IMR-90 (cell line): ENCODE results near the gene EPB41L1. TPM values are rescaled to one million over a fixed set of nuclear protein-coding genes. Genes with fewer than 3 reads are reported as not detected.

ENCODE experiments used
- ATAC-seq: fragments of 200-7000 bp; cut with Tn5 transposase; 2 replicates; pipeline ENCODE4 v1.9.1; 2020; ENCODE audit warnings: low read depth, mild to moderate bottlenecking, moderate library complexity
- BruUV-seq: library from RNA; stranded (reverse); fragments of 400-500 nt; replicated peaks from 2 replicates; lab custom pipeline; 2021; lab: Mats Ljungman, UMichigan
- CTCF ChIA-PET: fragments of 300-600 bp; formaldehyde crosslinking; extraction: SDS; loops from one replicate; lab custom pipeline; 2021; ENCODE audit warnings: antibody characterized with exemption; lab: Yijun Ruan, JAX
- POLR2A ChIA-PET: fragments of 300-600 bp; sonication (Branson Sonifier 250); formaldehyde crosslinking; loops from one replicate; lab custom pipeline; 2022; ENCODE audit warnings: antibody characterized with exemption; ENCODE audit not compliant: unreplicated experiment; lab: Charles Lee
- DNase-seq: peaks from one replicate; pipeline ENCODE4 v3.0.0; 2013
- H2AFZ ChIP-seq: replicated peaks from 2 replicates; pipeline ENCODE3; 2013; ENCODE audit warnings: low read length, mild to moderate bottlenecking; ENCODE audit not compliant: poor library complexity
- H2AK5ac ChIP-seq: 2 replicates; pipeline ENCODE4 v1.6.1; 2013; ENCODE audit warnings: low read depth, low read length, inconsistent platforms
- H2AK9ac ChIP-seq: replicated peaks from 2 replicates; pipeline ENCODE3; 2013; ENCODE audit warnings: mild to moderate bottlenecking, low read depth, low read length, moderate library complexity; ENCODE audit not compliant: poor library complexity
- H2BK120ac ChIP-seq: 2 replicates; pipeline ENCODE4 v1.6.1; 2013; ENCODE audit warnings: low read depth, low read length, inconsistent platforms
- H2BK15ac ChIP-seq: 3 replicates; pipeline ENCODE4 v1.6.1; 2013; ENCODE audit warnings: low read depth, low read length, inconsistent platforms
- H2BK20ac ChIP-seq: 2 replicates; pipeline ENCODE4 v1.6.1; 2013; ENCODE audit warnings: low read depth, mild to moderate bottlenecking, inconsistent platforms, low read length, moderate library complexity
- H2BK5ac ChIP-seq: 2 replicates; pipeline ENCODE4 v1.6.1; 2013; ENCODE audit warnings: mild to moderate bottlenecking, low read depth, low read length, inconsistent platforms; ENCODE audit not compliant: poor library complexity, severe bottlenecking
- H3K14ac ChIP-seq: replicated peaks from 2 replicates; pipeline ENCODE4 v1.6.1; 2013; ENCODE audit warnings: low read depth, low read length, inconsistent platforms
- H3K18ac ChIP-seq: 2 replicates; pipeline ENCODE4 v1.6.1; 2013; ENCODE audit warnings: low read depth, low read length, control low read depth
- H3K23ac ChIP-seq: 2 replicates; pipeline ENCODE4 v1.6.1; 2013; ENCODE audit warnings: low read depth, low read length, inconsistent platforms
- H3K27ac ChIP-seq: 2 replicates; pipeline ENCODE4 v1.5.1; 2013; ENCODE audit warnings: mild to moderate bottlenecking, control low read depth, low read length; ENCODE audit not compliant: insufficient read depth
- H3K27me3 ChIP-seq: 2 replicates; pipeline ENCODE4 v1.6.1; 2013; ENCODE audit warnings: low read length; ENCODE audit not compliant: control insufficient read depth, insufficient read depth
- H3K36me3 ChIP-seq: 2 replicates; pipeline ENCODE4 v1.6.1; 2013; ENCODE audit warnings: low read length, mixed read lengths; ENCODE audit not compliant: control insufficient read depth, insufficient read depth
- H3K4ac ChIP-seq: 2 replicates; pipeline ENCODE4 v1.6.1; 2013; ENCODE audit warnings: low read depth, low read length, inconsistent platforms
- H3K4me1 ChIP-seq: 2 replicates; pipeline ENCODE4 v1.6.1; 2013; ENCODE audit warnings: low read length, mixed read lengths; ENCODE audit not compliant: control insufficient read depth, insufficient read depth
- H3K4me2 ChIP-seq: 2 replicates; pipeline ENCODE4 v1.6.1; 2013; ENCODE audit warnings: low read depth, mild to moderate bottlenecking, control low read depth, low read length, moderate library complexity
- H3K4me3 ChIP-seq: 2 replicates; pipeline ENCODE4 v1.5.1; 2013; ENCODE audit warnings: low read depth, mild to moderate bottlenecking, control low read depth, low read length, moderate library complexity; ENCODE audit not compliant: insufficient read depth
- H3K56ac ChIP-seq: 2 replicates; pipeline ENCODE4 v1.6.1; 2013; ENCODE audit warnings: low read length, inconsistent platforms; ENCODE audit not compliant: insufficient read depth; ENCODE audit errors: extremely low read depth
- H3K79me1 ChIP-seq, 2 experiments: 2 replicates each; pipeline ENCODE4 v1.6.1; 2013; ENCODE audit warnings: low read length in 2 of 2, inconsistent platforms in 1 of 2, low read depth in 1 of 2
- H3K9ac ChIP-seq: 2 replicates; pipeline ENCODE4 v1.6.1; 2013; ENCODE audit warnings: low read depth, low read length, control low read depth
- H3K9me1 ChIP-seq: 2 replicates; pipeline ENCODE4 v1.6.1; 2013; ENCODE audit warnings: low read length, inconsistent platforms; ENCODE audit not compliant: insufficient read depth
- H3K9me3 ChIP-seq: 2 replicates; pipeline ENCODE4 v1.6.1; 2013; ENCODE audit warnings: low read length; ENCODE audit not compliant: control insufficient read depth, insufficient read depth
- H4K20me1 ChIP-seq: 2 replicates; pipeline ENCODE4 v1.6.1; 2013; ENCODE audit warnings: low read length, inconsistent platforms; ENCODE audit not compliant: insufficient read depth
- H4K5ac ChIP-seq: 2 replicates; pipeline ENCODE4 v1.6.1; 2013; ENCODE audit warnings: mild to moderate bottlenecking, low read depth, low read length, control low read depth
- H4K8ac ChIP-seq, 2 experiments: 2 replicates each; pipeline ENCODE4 v1.6.1; 2013; ENCODE audit warnings: low read depth in 2 of 2, low read length in 2 of 2, control low read depth in 1 of 2, inconsistent platforms in 1 of 2
- H4K91ac ChIP-seq: 2 replicates; pipeline ENCODE4 v1.6.1; 2013; ENCODE audit warnings: low read depth, low read length, inconsistent platforms; ENCODE audit not compliant: insufficient read depth
- BHLHE40 ChIP-seq: fragments of 150-350 bp; IDR thresholded peaks from 2 replicates; pipeline ENCODE4 v1.6.1; 2016; ENCODE audit warnings: mild to moderate bottlenecking, low read depth, low read length
- CEBPB ChIP-seq: IDR thresholded peaks from 2 replicates; pipeline ENCODE4 v1.6.1; 2012; ENCODE audit warnings: low read depth, low read length, improper control_type of control experiment
- CHD1 ChIP-seq: IDR thresholded peaks from 2 replicates; pipeline ENCODE4 v1.6.1; 2012; ENCODE audit warnings: low read depth, low read length, improper control_type of control experiment
- FOS ChIP-seq: fragments of 150-350 bp; IDR thresholded peaks from 2 replicates; pipeline ENCODE4 v1.6.1; 2016; ENCODE audit warnings: low read depth, low read length
- MAFK ChIP-seq: IDR thresholded peaks from 2 replicates; pipeline ENCODE4 v1.6.1; 2012; ENCODE audit warnings: low read depth, low read length, improper control_type of control experiment
- MAZ ChIP-seq: IDR thresholded peaks from 2 replicates; pipeline ENCODE4 v1.6.1; 2012; ENCODE audit warnings: low read depth, mild to moderate bottlenecking, low read length, improper control_type of control experiment, moderate library complexity, borderline replicate concordance
- MXI1 ChIP-seq: IDR thresholded peaks from 2 replicates; pipeline ENCODE4 v1.6.1; 2012; ENCODE audit warnings: low read depth, mild to moderate bottlenecking, low read length, moderate library complexity, borderline replicate concordance
- NFE2L2 ChIP-seq: fragments of 150-350 bp; IDR thresholded peaks from 2 replicates; pipeline ENCODE4 v1.6.1; 2016; ENCODE audit warnings: low read depth, mild to moderate bottlenecking, low read length
- POLR2A ChIP-seq: IDR thresholded peaks from 2 replicates; pipeline ENCODE4 v1.6.1; 2012; ENCODE audit warnings: mild to moderate bottlenecking, low read depth, low read length
- RAD21 ChIP-seq: IDR thresholded peaks from 2 replicates; pipeline ENCODE4 v1.6.1; 2012; ENCODE audit warnings: low read length, improper control_type of control experiment
- RCOR1 ChIP-seq: IDR thresholded peaks from 2 replicates; pipeline ENCODE4 v1.6.1; 2012; ENCODE audit warnings: mild to moderate bottlenecking, low read length, improper control_type of control experiment; ENCODE audit not compliant: insufficient replicate concordance
- RFX5 ChIP-seq: IDR thresholded peaks from 2 replicates; pipeline ENCODE4 v1.8.0; 2012; ENCODE audit warnings: low read depth, mild to moderate bottlenecking, low read length, moderate library complexity
- SMC3 ChIP-seq: fragments of 150-350 bp; IDR thresholded peaks from 2 replicates; pipeline ENCODE4 v1.6.1; 2016; ENCODE audit warnings: low read depth, mild to moderate bottlenecking, antibody characterized with exemption, low read length, moderate library complexity
- WGBS, 2 experiments: methylation state at CpG; one replicate each; pipeline versions ENCODE4 v1.1.5 to v1.1.7; 2013; ENCODE audit warnings: missing lambda C conversion rate in 2 of 2; ENCODE audit not compliant: insufficient read length in 1 of 2; ENCODE audit errors: extremely low coverage in 2 of 2; 5-methylcytosine and 5-hydroxymethylcytosine counted together
- dilution Hi-C: fragments of 300-500 bp; cut with HindIII; formaldehyde crosslinking; loops from one replicate; pipeline ENCODE4 v1.14.3; 2018; ENCODE audit warnings: low sequenced_read_pairs; ENCODE audit not compliant: unreplicated experiment
- in situ Hi-C: fragments of 300-500 bp; cut with MboI; formaldehyde crosslinking; loops from 3 replicates; pipeline ENCODE4 v1.14.3; 2019; ENCODE audit warnings: low sequenced_read_pairs, inconsistent platforms, mixed read lengths
- intact Hi-C: fragments of 100-400 bp; cut with micrococcal nuclease; formaldehyde crosslinking; loops from 2 replicates; pipeline ENCODE4 v1.10.0; 2022
- polyA plus RNA-seq, 3 experiments: library from polyadenylated mRNA; depleted of rRNA; stranded (reverse); fragments of >200 nt; gene quantifications; 2 replicates each; pipeline ENCODE4 v1.2.3, GENCODE V29; 2012; ENCODE audit warnings: low replicate concordance in 1 of 3
- total RNA-seq: library from RNA; depleted of rRNA; stranded (reverse); fragments of >200 nt; gene quantifications from 2 replicates; pipeline ENCODE4 v1.2.3, GENCODE V29; 2012
- TF ChIP-seq, protein P1 (sequence below): conservative IDR thresholded peaks from 2 replicates; pipeline ENCODE4 v1.5.1; 2012; ENCODE audit warnings: mild to moderate bottlenecking, low read depth, low read length, improper control_type of control experiment
- TF ChIP-seq, protein P2 (sequence below): fragments of 150-350 bp; IDR thresholded peaks from 2 replicates; pipeline ENCODE4 v1.6.1; 2017; ENCODE audit warnings: mild to moderate bottlenecking, antibody characterized with exemption, low read length, low read depth
- TF ChIP-seq, protein P3 (sequence below): fragments of 150-350 bp; IDR thresholded peaks from 2 replicates; pipeline ENCODE4 v1.6.1; 2016; ENCODE audit warnings: low read depth, mild to moderate bottlenecking, low read length, moderate library complexity, borderline replicate concordance

EPB41L1 gene
- total and polyA plus RNA-seq, 2 of the 4 experiments (the other 2 are of a cell fraction): 12.5 to 33.7 TPM

DNA sequence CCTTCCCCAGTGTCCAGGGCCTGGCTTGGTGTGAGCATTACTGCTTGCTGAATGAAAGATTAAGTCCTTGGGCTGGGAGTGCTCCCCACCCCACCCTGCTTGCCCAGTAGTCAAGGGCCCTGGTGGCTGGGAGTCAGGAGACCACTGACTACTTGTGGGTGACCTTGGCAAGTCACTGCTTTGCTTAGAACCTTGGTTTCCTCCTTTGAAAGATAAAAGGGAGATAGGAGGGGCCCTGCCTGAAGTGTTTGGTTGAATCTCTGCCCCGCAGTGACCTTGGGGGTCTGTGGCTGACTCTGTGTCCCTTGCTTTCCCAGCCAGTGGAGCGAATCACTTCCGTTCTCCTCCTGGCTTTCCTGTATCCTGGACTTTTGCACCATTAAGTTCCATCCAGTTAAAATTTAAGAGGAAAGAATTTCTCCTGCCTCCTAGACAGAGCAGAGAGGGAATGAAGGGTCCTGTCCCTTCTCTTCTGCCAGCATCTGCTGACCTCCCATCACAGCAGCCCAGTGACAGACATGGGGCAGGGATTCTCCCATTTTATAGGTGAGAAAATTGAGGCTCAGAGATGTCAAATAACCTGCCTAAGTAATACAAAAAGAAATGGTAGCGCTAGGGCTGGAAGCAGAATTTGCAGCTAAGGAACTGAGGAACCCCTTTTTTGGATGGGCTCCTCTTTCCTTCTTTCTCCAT, 3.5 kb upstream of the EPB41L1 start:
- intact Hi-C loops (no loop called here), dilution Hi-C loops (no loop called here), in situ Hi-C loops (no loop called here)
- Histone ChIP-seq H3K79me1 (peaks cover 6 to 8% of the 10 kb centered on the region in 2 experiments; a peak in 3 of 4 replicates), H3K23ac (no peak overlapping the region), H3K9me1 (peaks cover 7% of the 10 kb centered on the region), H3K4ac (no peak overlapping the region), H3K36me3 (no peaks in the 10 kb centered on the region), H3K4me2 (no peak overlapping the region), H3K18ac (no peak overlapping the region), H2AFZ (no peak overlapping the region), H3K14ac (no peak overlapping the region), H3K9me3 (no peaks in the 10 kb centered on the region), H4K91ac (no peak overlapping the region; the same call in 1 of the 2 replicates), H2BK15ac (no peak overlapping the region), H2BK5ac (no peak overlapping the region), H3K27ac (no peak overlapping the region), H4K8ac (no peak overlapping the region), H3K9ac (no peak overlapping the region), H4K20me1 (peaks cover 9% of the 10 kb centered on the region), H3K56ac (no peak overlapping the region), H2AK5ac (no peak overlapping the region), H2AK9ac (no peak overlapping the region), H3K4me1 (peaks cover 15% of the 10 kb centered on the region), H3K4me3 (no peak overlapping the region), H2BK20ac (no peak overlapping the region), H2BK120ac (no peak overlapping the region), H3K27me3 (peaks cover 7% of the 10 kb centered on the region), H4K5ac (no peak overlapping the region)
- DNase-seq (no peak), ATAC-seq (no peak)
- TF ChIP-seq MAFK (no peak), RFX5 (no peak), NFE2L2 (no peak), BHLHE40 (no peak), MAZ (no peak), SMC3 (no peak), FOS (no peak), RAD21 (no peak), MXI1 (no peak), CEBPB (no peak), POLR2A (no peak), RCOR1 (no peak), CHD1 (no peak)
- TF ChIP-seq, protein P1, sequence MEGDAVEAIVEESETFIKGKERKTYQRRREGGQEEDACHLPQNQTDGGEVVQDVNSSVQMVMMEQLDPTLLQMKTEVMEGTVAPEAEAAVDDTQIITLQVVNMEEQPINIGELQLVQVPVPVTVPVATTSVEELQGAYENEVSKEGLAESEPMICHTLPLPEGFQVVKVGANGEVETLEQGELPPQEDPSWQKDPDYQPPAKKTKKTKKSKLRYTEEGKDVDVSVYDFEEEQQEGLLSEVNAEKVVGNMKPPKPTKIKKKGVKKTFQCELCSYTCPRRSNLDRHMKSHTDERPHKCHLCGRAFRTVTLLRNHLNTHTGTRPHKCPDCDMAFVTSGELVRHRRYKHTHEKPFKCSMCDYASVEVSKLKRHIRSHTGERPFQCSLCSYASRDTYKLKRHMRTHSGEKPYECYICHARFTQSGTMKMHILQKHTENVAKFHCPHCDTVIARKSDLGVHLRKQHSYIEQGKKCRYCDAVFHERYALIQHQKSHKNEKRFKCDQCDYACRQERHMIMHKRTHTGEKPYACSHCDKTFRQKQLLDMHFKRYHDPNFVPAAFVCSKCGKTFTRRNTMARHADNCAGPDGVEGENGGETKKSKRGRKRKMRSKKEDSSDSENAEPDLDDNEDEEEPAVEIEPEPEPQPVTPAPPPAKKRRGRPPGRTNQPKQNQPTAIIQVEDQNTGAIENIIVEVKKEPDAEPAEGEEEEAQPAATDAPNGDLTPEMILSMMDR: no peak
- TF ChIP-seq, protein P2, sequence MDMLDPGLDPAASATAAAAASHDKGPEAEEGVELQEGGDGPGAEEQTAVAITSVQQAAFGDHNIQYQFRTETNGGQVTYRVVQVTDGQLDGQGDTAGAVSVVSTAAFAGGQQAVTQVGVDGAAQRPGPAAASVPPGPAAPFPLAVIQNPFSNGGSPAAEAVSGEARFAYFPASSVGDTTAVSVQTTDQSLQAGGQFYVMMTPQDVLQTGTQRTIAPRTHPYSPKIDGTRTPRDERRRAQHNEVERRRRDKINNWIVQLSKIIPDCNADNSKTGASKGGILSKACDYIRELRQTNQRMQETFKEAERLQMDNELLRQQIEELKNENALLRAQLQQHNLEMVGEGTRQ: no peak
- TF ChIP-seq, protein P3, sequence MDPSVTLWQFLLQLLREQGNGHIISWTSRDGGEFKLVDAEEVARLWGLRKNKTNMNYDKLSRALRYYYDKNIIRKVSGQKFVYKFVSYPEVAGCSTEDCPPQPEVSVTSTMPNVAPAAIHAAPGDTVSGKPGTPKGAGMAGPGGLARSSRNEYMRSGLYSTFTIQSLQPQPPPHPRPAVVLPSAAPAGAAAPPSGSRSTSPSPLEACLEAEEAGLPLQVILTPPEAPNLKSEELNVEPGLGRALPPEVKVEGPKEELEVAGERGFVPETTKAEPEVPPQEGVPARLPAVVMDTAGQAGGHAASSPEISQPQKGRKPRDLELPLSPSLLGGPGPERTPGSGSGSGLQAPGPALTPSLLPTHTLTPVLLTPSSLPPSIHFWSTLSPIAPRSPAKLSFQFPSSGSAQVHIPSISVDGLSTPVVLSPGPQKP: no peak
- no TSS peak for BruUV-seq
- no CpG with 5 or more reads among the region's 4 CpGs for WGBS, 2 experiments
- POLR2A ChIA-PET: no interaction called here
- CTCF ChIA-PET: interaction anchor here (0.7 kb wide), 1 partner anchor 712 kb away, joined by 3 read pairs; a partner anchor contains a TSS
